HepG2 (cell line): ENCODE measurements around the gene ANXA9. TPM values are rescaled to one million over a fixed set of nuclear protein-coding genes. Genes with fewer than 3 reads are reported as not detected.

ENCODE experiments used
- ARNT ChIP-seq: fragments of 450-650 bp; IDR thresholded peaks from 2 replicates; pipeline ENCODE4 v1.6.1; 2017
- E2F5 ChIP-seq: sonication (generic); formaldehyde crosslinking; conservative IDR thresholded peaks from 2 replicates; pipeline ENCODE4 v1.4.0; 2020; ENCODE audit warnings: missing genetic modification reagents
- GLI4 ChIP-seq: sonication (generic); formaldehyde crosslinking; IDR thresholded peaks from 2 replicates; pipeline ENCODE4 v1.5.1; 2020; ENCODE audit warnings: missing genetic modification reagents, mild to moderate bottlenecking, moderate library complexity, borderline replicate concordance
- MTA1 ChIP-seq: sonication (generic); formaldehyde crosslinking; IDR thresholded peaks from 2 replicates; pipeline ENCODE4 v1.4.0; 2020; ENCODE audit warnings: missing genetic modification reagents, mild to moderate bottlenecking, borderline replicate concordance
- NFKB2 ChIP-seq: sonication (generic); formaldehyde crosslinking; IDR thresholded peaks from 2 replicates; pipeline ENCODE4 v1.4.0; 2020; ENCODE audit warnings: missing genetic modification reagents, borderline replicate concordance
- NR2F2 ChIP-seq: IDR thresholded peaks from 2 replicates; pipeline ENCODE4 v1.6.1; 2012; ENCODE audit warnings: low read depth, inconsistent platforms, borderline replicate concordance
- POLR2AphosphoS2 ChIP-seq: IDR thresholded peaks from 2 replicates; pipeline ENCODE4 v1.6.1; 2011; ENCODE audit warnings: low read depth, low read length, improper control_type of control experiment
- RCOR2 ChIP-seq: IDR thresholded peaks from 2 replicates; pipeline ENCODE4 v1.6.1; 2016; ENCODE audit warnings: missing biosample characterization, missing genetic modification reagents
- ZBTB3 ChIP-seq: sonication (generic); formaldehyde crosslinking; IDR thresholded peaks from 2 replicates; pipeline ENCODE4 v1.4.0; 2020; ENCODE audit warnings: low read depth, mild to moderate bottlenecking, moderate library complexity, missing genetic modification reagents, borderline replicate concordance
- ZBTB8A ChIP-seq: sonication (generic); formaldehyde crosslinking; IDR thresholded peaks from 2 replicates; pipeline ENCODE4 v1.4.0; 2020; ENCODE audit warnings: mild to moderate bottlenecking, low read depth, missing genetic modification reagents, borderline replicate concordance
- ZIK1 ChIP-seq: sonication (generic); formaldehyde crosslinking; IDR thresholded peaks from 2 replicates; pipeline ENCODE4 v1.5.0; 2020; ENCODE audit warnings: mild to moderate bottlenecking, low read depth, missing genetic modification reagents, borderline replicate concordance
- ZNF383 ChIP-seq: sonication (generic); formaldehyde crosslinking; IDR thresholded peaks from 2 replicates; pipeline ENCODE4 v1.4.0; 2020; ENCODE audit warnings: missing genetic modification reagents, mild to moderate bottlenecking, borderline replicate concordance
- ZNF44 ChIP-seq: sonication (generic); formaldehyde crosslinking; IDR thresholded peaks from 2 replicates; pipeline ENCODE4 v1.5.1; 2020; ENCODE audit warnings: mild to moderate bottlenecking, missing genetic modification reagents
- ZNF460 ChIP-seq: sonication (generic); formaldehyde crosslinking; IDR thresholded peaks from 2 replicates; pipeline ENCODE4 v1.5.1; 2020; ENCODE audit warnings: missing genetic modification reagents, mild to moderate bottlenecking, borderline replicate concordance
- ZNF660 ChIP-seq: sonication (generic); formaldehyde crosslinking; IDR thresholded peaks from 2 replicates; pipeline ENCODE4 v1.5.1; 2020; ENCODE audit warnings: mild to moderate bottlenecking, low read depth, missing genetic modification reagents, borderline replicate concordance
- ZSCAN20 ChIP-seq: sonication (generic); formaldehyde crosslinking; IDR thresholded peaks from 2 replicates; pipeline ENCODE4 v1.4.0; 2020; ENCODE audit warnings: missing genetic modification reagents, mild to moderate bottlenecking, borderline replicate concordance
- polyA plus RNA-seq, 8 experiments: library from polyadenylated mRNA; depleted of rRNA in 3 of 8; stranded (reverse) in 7 of 8; unstranded in 1 of 8; fragments of >200 nt; fragmentation: Illumina TruSeq in 4 of 8; extraction: Trizol in 4 of 8; gene quantifications; 2 replicates each; pipeline versions ENCODE4 v1.2.1 to v1.2.3, GENCODE V29; 2011 to 2016; ENCODE audit warnings: low read depth in 4 of 8, missing spikeins in 1 of 8, mixed read lengths in 1 of 8; ENCODE audit not compliant: insufficient read depth in 1 of 8
- total RNA-seq, 5 experiments: library from RNA; depleted of rRNA; stranded (reverse); fragments of >200 nt; fragmentation: Illumina TruSeq; extraction: Trizol; gene quantifications; 2 replicates each; pipeline ENCODE4 v1.2.3, GENCODE V29; 2016; ENCODE audit warnings: low read depth in 1 of 5
- TF ChIP-seq, protein P1 (sequence below): sonication (generic); formaldehyde crosslinking; IDR thresholded peaks from 2 replicates; pipeline ENCODE4 v1.4.0; 2020; ENCODE audit warnings: missing genetic modification reagents
- TF ChIP-seq, protein P2 (sequence below): sonication (generic); formaldehyde crosslinking; IDR thresholded peaks from 2 replicates; pipeline ENCODE4 v1.4.0; 2020; ENCODE audit warnings: missing genetic modification reagents
- TF ChIP-seq, protein P3 (sequence below): sonication (generic); formaldehyde crosslinking; IDR thresholded peaks from 2 replicates; pipeline ENCODE4 v1.4.0; 2020; ENCODE audit warnings: mild to moderate bottlenecking, missing genetic modification reagents

Gene ANXA9
- total and polyA plus RNA-seq, 2 of the 13 experiments (the other 11 are each of a cell fraction or from before 2014, with no cell fraction given) = 13.3 to 23.9 TPM

- peak; percentile 99 for TF ChIP-seq ZNF460 (CRISPR knock-in tag)
- TF ChIP-seq POLR2AphosphoS2 = no peak
- peak; percentile 21; the same call in 1 of the 2 replicates for TF ChIP-seq ZBTB3 (CRISPR knock-in tag)
- no peak for TF ChIP-seq E2F5
- no peak for TF ChIP-seq ZNF383 (CRISPR knock-in tag)
- TF ChIP-seq, protein P1, sequence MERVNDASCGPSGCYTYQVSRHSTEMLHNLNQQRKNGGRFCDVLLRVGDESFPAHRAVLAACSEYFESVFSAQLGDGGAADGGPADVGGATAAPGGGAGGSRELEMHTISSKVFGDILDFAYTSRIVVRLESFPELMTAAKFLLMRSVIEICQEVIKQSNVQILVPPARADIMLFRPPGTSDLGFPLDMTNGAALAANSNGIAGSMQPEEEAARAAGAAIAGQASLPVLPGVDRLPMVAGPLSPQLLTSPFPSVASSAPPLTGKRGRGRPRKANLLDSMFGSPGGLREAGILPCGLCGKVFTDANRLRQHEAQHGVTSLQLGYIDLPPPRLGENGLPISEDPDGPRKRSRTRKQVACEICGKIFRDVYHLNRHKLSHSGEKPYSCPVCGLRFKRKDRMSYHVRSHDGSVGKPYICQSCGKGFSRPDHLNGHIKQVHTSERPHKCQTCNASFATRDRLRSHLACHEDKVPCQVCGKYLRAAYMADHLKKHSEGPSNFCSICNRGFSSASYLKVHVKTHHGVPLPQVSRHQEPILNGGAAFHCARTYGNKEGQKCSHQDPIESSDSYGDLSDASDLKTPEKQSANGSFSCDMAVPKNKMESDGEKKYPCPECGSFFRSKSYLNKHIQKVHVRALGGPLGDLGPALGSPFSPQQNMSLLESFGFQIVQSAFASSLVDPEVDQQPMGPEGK (CRISPR knock-in tag) = peak; percentile 63; the same call in 1 of the 2 replicates
- TF ChIP-seq RCOR2 (CRISPR knock-in tag) = peak; percentile 81
- 0 out of 2 replicates have a peak, but pooled peaks have one; percentile 33 for TF ChIP-seq ZIK1 (CRISPR knock-in tag)
- peak; percentile 62; the same call in 1 of the 2 replicates for TF ChIP-seq MTA1 (CRISPR knock-in tag)
- no peak for TF ChIP-seq GLI4 (CRISPR knock-in tag)
- TF ChIP-seq, protein P2, sequence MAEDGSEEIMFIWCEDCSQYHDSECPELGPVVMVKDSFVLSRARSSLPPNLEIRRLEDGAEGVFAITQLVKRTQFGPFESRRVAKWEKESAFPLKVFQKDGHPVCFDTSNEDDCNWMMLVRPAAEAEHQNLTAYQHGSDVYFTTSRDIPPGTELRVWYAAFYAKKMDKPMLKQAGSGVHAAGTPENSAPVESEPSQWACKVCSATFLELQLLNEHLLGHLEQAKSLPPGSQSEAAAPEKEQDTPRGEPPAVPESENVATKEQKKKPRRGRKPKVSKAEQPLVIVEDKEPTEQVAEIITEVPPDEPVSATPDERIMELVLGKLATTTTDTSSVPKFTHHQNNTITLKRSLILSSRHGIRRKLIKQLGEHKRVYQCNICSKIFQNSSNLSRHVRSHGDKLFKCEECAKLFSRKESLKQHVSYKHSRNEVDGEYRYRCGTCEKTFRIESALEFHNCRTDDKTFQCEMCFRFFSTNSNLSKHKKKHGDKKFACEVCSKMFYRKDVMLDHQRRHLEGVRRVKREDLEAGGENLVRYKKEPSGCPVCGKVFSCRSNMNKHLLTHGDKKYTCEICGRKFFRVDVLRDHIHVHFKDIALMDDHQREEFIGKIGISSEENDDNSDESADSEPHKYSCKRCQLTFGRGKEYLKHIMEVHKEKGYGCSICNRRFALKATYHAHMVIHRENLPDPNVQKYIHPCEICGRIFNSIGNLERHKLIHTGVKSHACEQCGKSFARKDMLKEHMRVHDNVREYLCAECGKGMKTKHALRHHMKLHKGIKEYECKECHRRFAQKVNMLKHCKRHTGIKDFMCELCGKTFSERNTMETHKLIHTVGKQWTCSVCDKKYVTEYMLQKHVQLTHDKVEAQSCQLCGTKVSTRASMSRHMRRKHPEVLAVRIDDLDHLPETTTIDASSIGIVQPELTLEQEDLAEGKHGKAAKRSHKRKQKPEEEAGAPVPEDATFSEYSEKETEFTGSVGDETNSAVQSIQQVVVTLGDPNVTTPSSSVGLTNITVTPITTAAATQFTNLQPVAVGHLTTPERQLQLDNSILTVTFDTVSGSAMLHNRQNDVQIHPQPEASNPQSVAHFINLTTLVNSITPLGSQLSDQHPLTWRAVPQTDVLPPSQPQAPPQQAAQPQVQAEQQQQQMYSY (CRISPR knock-in tag) = peak; percentile 77; the same call in 1 of the 2 replicates
- TF ChIP-seq ZSCAN20 (CRISPR knock-in tag) = 0 out of 2 replicates have a peak, but pooled peaks have one; percentile 12
- TF ChIP-seq, protein P3, sequence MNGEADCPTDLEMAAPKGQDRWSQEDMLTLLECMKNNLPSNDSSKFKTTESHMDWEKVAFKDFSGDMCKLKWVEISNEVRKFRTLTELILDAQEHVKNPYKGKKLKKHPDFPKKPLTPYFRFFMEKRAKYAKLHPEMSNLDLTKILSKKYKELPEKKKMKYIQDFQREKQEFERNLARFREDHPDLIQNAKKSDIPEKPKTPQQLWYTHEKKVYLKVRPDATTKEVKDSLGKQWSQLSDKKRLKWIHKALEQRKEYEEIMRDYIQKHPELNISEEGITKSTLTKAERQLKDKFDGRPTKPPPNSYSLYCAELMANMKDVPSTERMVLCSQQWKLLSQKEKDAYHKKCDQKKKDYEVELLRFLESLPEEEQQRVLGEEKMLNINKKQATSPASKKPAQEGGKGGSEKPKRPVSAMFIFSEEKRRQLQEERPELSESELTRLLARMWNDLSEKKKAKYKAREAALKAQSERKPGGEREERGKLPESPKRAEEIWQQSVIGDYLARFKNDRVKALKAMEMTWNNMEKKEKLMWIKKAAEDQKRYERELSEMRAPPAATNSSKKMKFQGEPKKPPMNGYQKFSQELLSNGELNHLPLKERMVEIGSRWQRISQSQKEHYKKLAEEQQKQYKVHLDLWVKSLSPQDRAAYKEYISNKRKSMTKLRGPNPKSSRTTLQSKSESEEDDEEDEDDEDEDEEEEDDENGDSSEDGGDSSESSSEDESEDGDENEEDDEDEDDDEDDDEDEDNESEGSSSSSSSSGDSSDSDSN (CRISPR knock-in tag) = peak; percentile 75
- no peak for TF ChIP-seq NFKB2 (CRISPR knock-in tag)
- TF ChIP-seq NR2F2 = peak; percentile 19; the same call in 1 of the 2 replicates
- 0 out of 2 replicates have a peak, but pooled peaks have one; percentile 61 for TF ChIP-seq ZNF44
- no peak for TF ChIP-seq ZNF660 (CRISPR knock-in tag)
- no peak for TF ChIP-seq ARNT
- no peak for TF ChIP-seq ZBTB8A
Observed at GRCh38 chr1:151012684-151013471, 30.8 kb downstream of the ANXA9 start (continued).
